H1 (cell line): Measurements from ENCODE around the gene NANOS3. TPM values are rescaled to one million over a fixed set of nuclear protein-coding genes. Genes with fewer than 3 reads are reported as not detected.

ENCODE experiments used
- CTCF ChIA-PET: fragments of 300-600 bp; sonication (Branson Sonifier 250); formaldehyde crosslinking; loops from one replicate; lab custom pipeline; 2021; ENCODE audit not compliant: partially characterized antibody; lab: Charles Lee
- POLR2A ChIA-PET: fragments of 300-600 bp; sonication (Branson Sonifier 250); formaldehyde crosslinking; loops from one replicate; lab custom pipeline; 2021; ENCODE audit warnings: inconsistent platforms; ENCODE audit not compliant: partially characterized antibody; lab: Charles Lee
- DNase-seq, 2 experiments: peaks; one replicate each; pipeline versions ENCODE4 v3.0.0 to v3.0.0-alpha.2; 2010 to 2022; ENCODE audit warnings: low spot score in 2 of 2, low read depth in 1 of 2, mixed read lengths in 1 of 2
- FAIRE-seq: peaks from 2 replicates; lab custom pipeline; 2011; peaks lifted over from hg19 to GRCh38; lab: Jason Lieb, UNC
- H2AFZ ChIP-seq: 2 replicates; pipeline ENCODE4 v1.8.1; 2012; ENCODE audit warnings: low read length, inconsistent platforms
- H2AK5ac ChIP-seq: 2 replicates; pipeline ENCODE4 v1.6.1; 2013; ENCODE audit warnings: low read depth, low read length
- H2BK120ac ChIP-seq: replicated peaks from 2 replicates; pipeline ENCODE3; 2013; ENCODE audit warnings: low read depth, low read length, inconsistent platforms
- H2BK12ac ChIP-seq: 2 replicates; pipeline ENCODE4 v1.6.1; 2013; ENCODE audit warnings: low read depth, low read length
- H2BK15ac ChIP-seq: 2 replicates; pipeline ENCODE4 v1.6.1; 2013; ENCODE audit warnings: low read length
- H2BK20ac ChIP-seq: 2 replicates; pipeline ENCODE4 v1.6.1; 2013; ENCODE audit warnings: low read length
- H2BK5ac ChIP-seq: 2 replicates; pipeline ENCODE4 v1.6.1; 2013; ENCODE audit warnings: low read depth, low read length
- H3K14ac ChIP-seq: 2 replicates; pipeline ENCODE4 v1.6.1; 2013; ENCODE audit warnings: inconsistent platforms; ENCODE audit not compliant: insufficient read length
- H3K18ac ChIP-seq: 2 replicates; pipeline ENCODE4 v1.6.1; 2013; ENCODE audit warnings: low read length; ENCODE audit errors: extremely low read depth
- H3K23ac ChIP-seq: 2 replicates; pipeline ENCODE4 v1.6.1; 2013; ENCODE audit warnings: inconsistent platforms; ENCODE audit not compliant: insufficient read length
- H3K23me2 ChIP-seq: 2 replicates; pipeline ENCODE4 v1.6.1; 2013; ENCODE audit warnings: low read depth, low read length
- H3K27ac ChIP-seq: 2 replicates; pipeline ENCODE4 v1.6.1; 2011; ENCODE audit warnings: low read depth, low read length, inconsistent platforms
- H3K27me3 ChIP-seq, 4 experiments: replicated peaks in 1 of 4; 1 replicate in 1 of 4; 2 replicates in 3 of 4; pipeline versions ENCODE4 v1.6.1 to v1.8.1; 2011 to 2013; ENCODE audit warnings: low read length in 3 of 4, mild to moderate bottlenecking in 3 of 4, inconsistent platforms in 2 of 4, mixed read lengths in 2 of 4, moderate library complexity in 1 of 4; ENCODE audit not compliant: control insufficient read depth in 3 of 4, insufficient read depth in 3 of 4; ENCODE audit errors: extremely low read depth in 1 of 4
- H3K36me3 ChIP-seq, 4 experiments: 2 replicates each; pipeline versions ENCODE4 v1.6.1 to v1.8.1; 2011 to 2013; ENCODE audit warnings: mild to moderate bottlenecking in 4 of 4, low read length in 3 of 4, moderate library complexity in 2 of 4, control low read depth in 1 of 4, inconsistent platforms in 1 of 4; ENCODE audit not compliant: insufficient read depth in 4 of 4, control insufficient read depth in 2 of 4
- H3K4ac ChIP-seq: replicated peaks from 2 replicates; pipeline ENCODE3; 2013; ENCODE audit warnings: low read length, low read depth, mixed read lengths, inconsistent platforms; ENCODE audit not compliant: insufficient read length
- H3K4me1 ChIP-seq, 4 experiments: replicated peaks in 1 of 4; 1 replicate in 1 of 4; 2 replicates in 3 of 4; pipeline versions ENCODE4 v1.6.1 to v1.8.1; 2011 to 2013; ENCODE audit warnings: low read length in 3 of 4, inconsistent platforms in 2 of 4, mixed read lengths in 1 of 4; ENCODE audit not compliant: insufficient read depth in 4 of 4, control insufficient read depth in 3 of 4
- H3K4me2 ChIP-seq, 2 experiments: 2 replicates each; pipeline versions ENCODE4 v1.6.1 to v1.8.1; 2011 to 2013; ENCODE audit warnings: low read depth in 2 of 2, low read length in 2 of 2, control low read depth in 1 of 2, inconsistent platforms in 1 of 2, mild to moderate bottlenecking in 1 of 2; ENCODE audit not compliant: insufficient read depth in 1 of 2
- H3K4me3 ChIP-seq, 4 experiments: fragments of 200-600, 300-600 bp in 1 of 4; sonication (generic), shearing (Covaris generic), sonication (Bioruptor Twin) in 1 of 4; 2 replicates each; pipeline versions ENCODE4 v1.5.1 to v1.8.1; 2011 to 2016; ENCODE audit warnings: low read length in 4 of 4, low read depth in 3 of 4, control low read depth in 2 of 4, inconsistent platforms in 2 of 4, mild to moderate bottlenecking in 2 of 4, mixed read lengths in 1 of 4, moderate library complexity in 1 of 4; ENCODE audit not compliant: insufficient read depth in 2 of 4; ENCODE audit errors: extremely low read depth in 1 of 4
- H3K56ac ChIP-seq: replicated peaks from 2 replicates; pipeline ENCODE3; 2013; ENCODE audit warnings: low read depth, mild to moderate bottlenecking, mixed read lengths, low read length, inconsistent platforms; ENCODE audit not compliant: insufficient read length
- H3K79me1 ChIP-seq: 2 replicates; pipeline ENCODE4 v1.6.1; 2013; ENCODE audit warnings: low read depth, low read length, control low read depth
- H3K79me2 ChIP-seq, 2 experiments: 2 replicates each; pipeline versions ENCODE4 v1.6.1 to v1.8.1; 2012 to 2013; ENCODE audit warnings: low read length in 2 of 2, mild to moderate bottlenecking in 2 of 2, inconsistent platforms in 1 of 2; ENCODE audit not compliant: insufficient read depth in 2 of 2, control insufficient read depth in 1 of 2
- H3K9ac ChIP-seq, 4 experiments: replicated peaks in 1 of 4; 1 replicate in 1 of 4; 2 replicates in 3 of 4; pipeline versions ENCODE4 v1.6.1 to v1.8.1; 2011 to 2013; ENCODE audit warnings: low read depth in 3 of 4, low read length in 3 of 4, control low read depth in 2 of 4, mild to moderate bottlenecking in 2 of 4, moderate library complexity in 2 of 4, inconsistent platforms in 1 of 4; ENCODE audit errors: extremely low read depth in 1 of 4
- H3K9me3 ChIP-seq, 2 experiments: 2 replicates each; pipeline versions ENCODE4 v1.6.1 to v1.8.1; 2012 to 2013; ENCODE audit warnings: mild to moderate bottlenecking in 2 of 2, moderate library complexity in 2 of 2, control low read depth in 1 of 2, inconsistent platforms in 1 of 2, low read depth in 1 of 2, low read length in 1 of 2, mixed read lengths in 1 of 2; ENCODE audit not compliant: insufficient read depth in 2 of 2
- H4K20me1 ChIP-seq, 2 experiments: replicated peaks in 1 of 2; 2 replicates each; pipeline versions ENCODE3 to v1.8.1; 2011 to 2013; ENCODE audit warnings: inconsistent platforms in 2 of 2, low read length in 2 of 2, mild to moderate bottlenecking in 1 of 2; ENCODE audit not compliant: insufficient read depth in 2 of 2, control insufficient read depth in 1 of 2
- H4K5ac ChIP-seq: 2 replicates; pipeline ENCODE4 v1.6.1; 2013; ENCODE audit warnings: low read length, low read depth, mixed read lengths, inconsistent platforms; ENCODE audit not compliant: insufficient read length
- H4K8ac ChIP-seq: 2 replicates; pipeline ENCODE4 v1.8.0; 2013; ENCODE audit warnings: mild to moderate bottlenecking, moderate library complexity, low read length, inconsistent platforms; ENCODE audit not compliant: insufficient read depth; ENCODE audit errors: extremely low read depth
- H4K91ac ChIP-seq: replicated peaks from 2 replicates; pipeline ENCODE3; 2013; ENCODE audit warnings: low read length, mixed read lengths, inconsistent platforms; ENCODE audit not compliant: insufficient read length
- NRF1 ChIP-seq: IDR thresholded peaks from 2 replicates; pipeline ENCODE4 v1.6.1; 2011; ENCODE audit warnings: mild to moderate bottlenecking, low read depth, low read length, improper control_type of control experiment
- WGBS, 2 experiments: shearing (Covaris generic) in 1 of 2; methylation state at CpG; one replicate each; pipeline versions ENCODE4 v1.1.6 to v1.1.7; 2013 to 2015; ENCODE audit warnings: low lambda C conversion rate in 2 of 2, mixed read lengths in 2 of 2, inconsistent platforms in 1 of 2, low coverage in 1 of 2, missing lambda C conversion rate in 1 of 2; ENCODE audit not compliant: insufficient replicate concordance in 2 of 2, insufficient coverage in 1 of 2, insufficient read length in 1 of 2; ENCODE audit errors: extremely low coverage in 1 of 2, missing lambda C conversion rate in 1 of 2; 5-methylcytosine and 5-hydroxymethylcytosine counted together
- polyA plus RNA-seq, 7 experiments: library from polyadenylated mRNA; depleted of rRNA in 3 of 7; stranded (reverse) in 5 of 7; unstranded in 2 of 7; fragments of >200 nt in 5 of 7; fragments of 200-250 nt in 2 of 7; gene quantifications; 1 replicate in 5 of 7; 2 replicates in 1 of 7; 4 replicates in 1 of 7; pipeline versions ENCODE4 v1.2.1 to v1.2.3, GENCODE V29; 2011 to 2013; ENCODE audit warnings: missing spikeins in 2 of 7, mixed read lengths in 2 of 7
- total RNA-seq: library from RNA; stranded (reverse); fragmentation: NEBNext Ultra II Directional; extraction: Animal tissue kit (Norgen Biotek cat#: 25700); gene quantifications from 2 replicates; pipeline ENCODE4 v1.2.1, GENCODE V29; 2021

Gene NANOS3
- total and polyA plus RNA-seq, 2 of the 8 experiments (the other 6 are each of a cell fraction or from before 2014, with no cell fraction given): 0.62 TPM; not detected in 1

GRCh38 chr19:13909430-13909829 is 32.5 kb downstream of the NANOS3 start:
- no peak overlapping the region for H3K18ac ChIP-seq
- CTCF ChIA-PET: interaction anchor here (0.6 to 2.3 kb wide), 7 partner anchors 9 to 66 kb away, joined by 3 to 10 read pairs (median 3); no protein-coding TSS in a partner anchor
- no peak for TF ChIP-seq NRF1

More at GRCh38 chr19:13909430-13909829, 32.5 kb downstream of the NANOS3 start:
- H2BK20ac ChIP-seq: no peak overlapping the region
- no peak overlapping the region for H4K8ac ChIP-seq
- H3K4me2 ChIP-seq: no peak overlapping the region
- H2AK5ac ChIP-seq: no peak overlapping the region
- H4K5ac ChIP-seq: no peak overlapping the region
- H3K56ac ChIP-seq: no peak overlapping the region
- no peaks in the 10 kb centered on the region for H3K9me3 ChIP-seq
- H3K14ac ChIP-seq: no peak overlapping the region
- no peak overlapping the region for H3K23ac ChIP-seq
- H3K79me1 ChIP-seq: peaks cover 3% of the 10 kb centered on the region; the same call in 1 of the 2 replicates
- POLR2A ChIA-PET: interaction anchor here (0.6 to 1.2 kb wide), 2 partner anchors 16 to 197 kb away, joined by 3 read pairs; no protein-coding TSS in a partner anchor
- H3K9ac ChIP-seq: no peak overlapping the region
- H3K4me1 ChIP-seq: peaks cover 0 to 6% (median under 1%) of the 10 kb centered on the region in 4 experiments; a peak in 2 of 7 replicates
- H3K36me3 ChIP-seq: peaks cover 2 to 15% (median 6%) of the 10 kb centered on the region in 4 experiments; a peak in 5 of 8 replicates
- WGBS, 2 experiments: 88% methylated on average over 2 of the region's 2 CpGs; no CpG with 5 or more reads in 1 of the 2 experiments
- H4K91ac ChIP-seq: no peak overlapping the region
- H3K27ac ChIP-seq: no peak overlapping the region
- no peak for DNase-seq
- no peak overlapping the region for H2BK15ac ChIP-seq
- H2BK5ac ChIP-seq: no peak overlapping the region
- no peak overlapping the region for H2AFZ ChIP-seq
- H3K27me3 ChIP-seq: peaks cover 0 to 4% (median 3%) of the 10 kb centered on the region in 4 experiments; a peak in 3 of 7 replicates
- H3K4ac ChIP-seq: no peak overlapping the region
- H3K23me2 ChIP-seq: peaks cover 8% of the 10 kb centered on the region; the same call in 1 of the 2 replicates
- no peaks in the 10 kb centered on the region for H3K79me2 ChIP-seq
- no peaks in the 10 kb centered on the region for H4K20me1 ChIP-seq
- no peak overlapping the region for H3K4me3 ChIP-seq
- no peak for FAIRE-seq
- no peak overlapping the region for H2BK120ac ChIP-seq
- H2BK12ac ChIP-seq: no peak overlapping the region
